B cell (primary cell): ENCODE results near the gene CTTNBP2NL. TPM values are rescaled to one million over a fixed set of nuclear protein-coding genes. Genes with fewer than 3 reads are reported as not detected.

Experiments used
- ATAC-seq: fragments of 200-7000 bp; cut with Tn5 transposase; one replicate; pipeline ENCODE4 v1.10.0; 2021; ENCODE audit warnings: low read depth, mild to moderate bottlenecking, moderate number of reproducible peaks, moderate library complexity
- CTCF ChIA-PET: fragments of 350-600 bp; sonication (Branson Sonifier 250); formaldehyde crosslinking; loops from one replicate; lab custom pipeline; 2021; ENCODE audit warnings: antibody characterized with exemption, inconsistent platforms; lab: Charles Lee
- POLR2A ChIA-PET: fragments of 350-600 bp; sonication (Branson Sonifier 250); formaldehyde crosslinking; loops from one replicate; lab custom pipeline; 2021; ENCODE audit warnings: antibody characterized with exemption; lab: Charles Lee
- DNase-seq: peaks from one replicate; pipeline ENCODE4 v3.0.0; 2013
- H2AFZ ChIP-seq: 2 replicates; pipeline ENCODE4 v1.6.1; 2012; ENCODE audit warnings: mild to moderate bottlenecking, low read depth, low read length; ENCODE audit not compliant: insufficient read depth, poor library complexity, severe bottlenecking
- H3K27ac ChIP-seq, 2 donors: 1 replicate in 1 of 2; 2 replicates in 1 of 2; pipeline ENCODE4 v1.5.1; 2012 to 2013; ENCODE audit warnings: low read length in 2 of 2, mild to moderate bottlenecking in 2 of 2, moderate library complexity in 1 of 2
- H3K27me3 ChIP-seq, 4 experiments: fragments of 200-600 bp in 1 of 4; sonication (generic) in 1 of 4; replicated peaks in 1 of 4; 1 replicate in 2 of 4; 2 replicates in 2 of 4; pipeline versions ENCODE4 v1.6.1 to v1.7.0; 2013 to 2016; ENCODE audit warnings: low read length in 3 of 4, mild to moderate bottlenecking in 2 of 4, mixed read lengths in 1 of 4, moderate library complexity in 1 of 4; ENCODE audit not compliant: insufficient read depth in 4 of 4, control insufficient read depth in 3 of 4; ENCODE audit errors: control extremely low read depth in 1 of 4
- H3K36me3 ChIP-seq, 2 experiments: replicated peaks in 1 of 2; 1 replicate in 1 of 2; 2 replicates in 1 of 2; pipeline versions ENCODE4 v1.6.1 to v1.7.1; 2013; ENCODE audit warnings: low read length in 1 of 2; ENCODE audit not compliant: insufficient read depth in 2 of 2, control insufficient read depth in 1 of 2; ENCODE audit errors: control extremely low read depth in 1 of 2, extremely low read depth in 1 of 2
- H3K4me1 ChIP-seq, 2 donors: fragments of 200-600 bp in 1 of 2; sonication (generic) in 1 of 2; 1 replicate in 1 of 2; 2 replicates in 1 of 2; pipeline versions ENCODE4 v1.5.1 to v1.6.1; 2013 to 2017; ENCODE audit warnings: low read length in 2 of 2; ENCODE audit not compliant: control insufficient read depth in 2 of 2, insufficient read depth in 2 of 2
- H3K4me2 ChIP-seq: replicated peaks from 2 replicates; pipeline ENCODE3; 2012; ENCODE audit warnings: mild to moderate bottlenecking, low read depth, low read length; ENCODE audit not compliant: poor library complexity, severe bottlenecking
- H3K4me3 ChIP-seq, 5 experiments: fragments of 200-600 bp in 1 of 5; sonication (generic) in 1 of 5; 1 replicate in 3 of 5; 2 replicates in 2 of 5; pipeline versions ENCODE4 v1.5.1 to v1.7.0; 2011 to 2016; ENCODE audit warnings: low read length in 4 of 5, mild to moderate bottlenecking in 4 of 5, low read depth in 2 of 5, control low read depth in 1 of 5, moderate library complexity in 1 of 5; ENCODE audit not compliant: insufficient read depth in 1 of 5; ENCODE audit errors: control extremely low read depth in 1 of 5, extremely low read depth in 1 of 5
- H3K79me2 ChIP-seq: fragments of 200-600 bp; sonication (generic); one replicate; pipeline ENCODE4 v1.6.0; 2016; ENCODE audit warnings: low read length; ENCODE audit not compliant: control insufficient read depth, insufficient read depth
- H3K9ac ChIP-seq: fragments of 200-600 bp; sonication (generic); 2 replicates; pipeline ENCODE4 v1.6.1; 2017; ENCODE audit warnings: mild to moderate bottlenecking, low read length, moderate library complexity
- H3K9me3 ChIP-seq, 3 donors: one replicate each; pipeline versions ENCODE4 v1.6.1 to v1.7.1; 2013; ENCODE audit warnings: low read length in 2 of 3; ENCODE audit not compliant: control insufficient read depth in 2 of 3, insufficient read depth in 1 of 3; ENCODE audit errors: control extremely low read depth in 1 of 3
- H4K20me1 ChIP-seq: 2 replicates; pipeline ENCODE4 v1.6.0; 2012; ENCODE audit warnings: mild to moderate bottlenecking, low read length; ENCODE audit not compliant: insufficient read depth, control insufficient read depth, poor library complexity, severe bottlenecking
- H3K27ac Mint-ChIP-seq: one replicate; pipeline ENCODE4 v1.8.0; 2021; ENCODE audit warnings: mixed read lengths
- H3K27me3 Mint-ChIP-seq: one replicate; pipeline ENCODE4 v1.8.0; 2021; ENCODE audit warnings: mixed read lengths
- H3K4me1 Mint-ChIP-seq: one replicate; pipeline ENCODE4 v1.8.0; 2021; ENCODE audit warnings: mixed read lengths
- H3K4me3 Mint-ChIP-seq: one replicate; pipeline ENCODE4 v1.8.0; 2021; ENCODE audit warnings: mixed read lengths
- H3K9me3 Mint-ChIP-seq: one replicate; pipeline ENCODE4 v1.8.0; 2022; ENCODE audit warnings: mixed read lengths; ENCODE audit not compliant: insufficient read depth
- EZH2 ChIP-seq: IDR thresholded peaks from 2 replicates; pipeline ENCODE4 v1.6.1; 2012; ENCODE audit warnings: borderline replicate concordance, low read depth, mild to moderate bottlenecking, moderate library complexity, low read length; ENCODE audit not compliant: insufficient read depth, poor library complexity, severe bottlenecking
- WGBS: methylation state at CpG from one replicate; pipeline ENCODE4 v1.1.5; 2013; ENCODE audit warnings: missing lambda C conversion rate; ENCODE audit not compliant: insufficient coverage; 5-methylcytosine and 5-hydroxymethylcytosine counted together
- intact Hi-C: fragments of 100-400 bp; cut with micrococcal nuclease; formaldehyde crosslinking; loops from one replicate; pipeline ENCODE4 v1.10.0; 2022
- polyA plus RNA-seq: library from polyadenylated mRNA; depleted of rRNA; stranded (reverse); fragments of >200 nt; gene quantifications from 2 replicates; pipeline ENCODE4 v1.2.3, GENCODE V29; 2012
- total RNA-seq, 2 donors: library from RNA; stranded (reverse); fragments of 120-200 nt in 1 of 2; gene quantifications; 1 replicate in 1 of 2; 2 replicates in 1 of 2; pipeline versions ENCODE4 v1.2.3 to v1.2.4, GENCODE V29; 2013 to 2022
- TF ChIP-seq, protein P1 (sequence below): fragments of 200-600 bp; IDR thresholded peaks from one replicate; pipeline ENCODE4 v1.8.0; 2022; ENCODE audit warnings: antibody characterized with exemption, mild to moderate bottlenecking

The CTTNBP2NL gene
- total and polyA plus RNA-seq, 2 donors (not counting 1 experiment from before 2014, with no cell fraction given) = 0.46 to 28.9 TPM

GRCh38 chr1:112508278-112509004 lies 112.4 kb downstream of the CTTNBP2NL start, which contains the start of gene WNT2B:
TSS of gene WNT2B (plus strand) at chr1:112508965. CDS start at chr1:112509263, 298 bp downstream.
- Histone ChIP-seq H3K36me3 (no peaks in the 10 kb centered on the region), H3K4me3 (peak within 1 kb of the TSS; percentile 35 to 67 (median 56)), H3K27me3 (peaks cover 0 to 63% (median 14%) of the 10 kb centered on the region in 4 experiments), H3K4me1 (peaks cover 36 to 49% of the 10 kb centered on the region in 2 donors), H3K79me2 (no peaks in the 10 kb centered on the region), H2AFZ (peak within 1 kb of the TSS; percentile 82), H3K9ac (peak within 1 kb of the TSS; percentile 71), H3K9me3 (peaks cover 0 to 10% (median 0%) of the 10 kb centered on the region in 3 donors), H3K27ac (no peak within 1 kb of the TSS), H3K4me2 (peak within 1 kb of the TSS; percentile 82), H4K20me1 (no peaks in the 10 kb centered on the region)
- ChIA-PET CTCF (interaction anchor here (0.7 to 1.6 kb wide), 3 partner anchors 46 to 211 kb away, joined by 3 to 6 read pairs (median 3); no protein-coding TSS in a partner anchor), POLR2A (interaction anchor here (0.6 kb wide), 1 partner anchor 205 kb away, joined by 4 read pairs; no protein-coding TSS in a partner anchor)
- ATAC-seq (peak; percentile 63), DNase-seq (peak; percentile 71)
- H3K27ac Mint-ChIP-seq = peak within 1 kb of the TSS; percentile 46
- peaks cover 36% of the 10 kb centered on the region for H3K4me1 Mint-ChIP-seq
- intact Hi-C loops = loop anchor here (1.0 to 10.0 kb wide), 3 partner anchors 42 to 166 kb away; partner anchors contain the start of genes CAPZA1, MOV10 and ST7L
- peak within 1 kb of the TSS; percentile 89 for H3K4me3 Mint-ChIP-seq
- H3K9me3 Mint-ChIP-seq = no peaks in the 10 kb centered on the region
- TF ChIP-seq EZH2 = no peak
- TF ChIP-seq, protein P1, sequence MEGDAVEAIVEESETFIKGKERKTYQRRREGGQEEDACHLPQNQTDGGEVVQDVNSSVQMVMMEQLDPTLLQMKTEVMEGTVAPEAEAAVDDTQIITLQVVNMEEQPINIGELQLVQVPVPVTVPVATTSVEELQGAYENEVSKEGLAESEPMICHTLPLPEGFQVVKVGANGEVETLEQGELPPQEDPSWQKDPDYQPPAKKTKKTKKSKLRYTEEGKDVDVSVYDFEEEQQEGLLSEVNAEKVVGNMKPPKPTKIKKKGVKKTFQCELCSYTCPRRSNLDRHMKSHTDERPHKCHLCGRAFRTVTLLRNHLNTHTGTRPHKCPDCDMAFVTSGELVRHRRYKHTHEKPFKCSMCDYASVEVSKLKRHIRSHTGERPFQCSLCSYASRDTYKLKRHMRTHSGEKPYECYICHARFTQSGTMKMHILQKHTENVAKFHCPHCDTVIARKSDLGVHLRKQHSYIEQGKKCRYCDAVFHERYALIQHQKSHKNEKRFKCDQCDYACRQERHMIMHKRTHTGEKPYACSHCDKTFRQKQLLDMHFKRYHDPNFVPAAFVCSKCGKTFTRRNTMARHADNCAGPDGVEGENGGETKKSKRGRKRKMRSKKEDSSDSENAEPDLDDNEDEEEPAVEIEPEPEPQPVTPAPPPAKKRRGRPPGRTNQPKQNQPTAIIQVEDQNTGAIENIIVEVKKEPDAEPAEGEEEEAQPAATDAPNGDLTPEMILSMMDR = no peak
- H3K27me3 Mint-ChIP-seq = peaks cover 17% of the 10 kb centered on the region
- WGBS = 1% methylated on average over 68 of the region's 69 CpGs
